B cell (primary cell): ENCODE data around the gene G6PC3. TPM values are rescaled to one million over a fixed set of nuclear protein-coding genes. Genes with fewer than 3 reads are reported as not detected.

Experiments used
- ATAC-seq: fragments of 200-7000 bp; cut with Tn5 transposase; one replicate; pipeline ENCODE4 v1.10.0; 2021; ENCODE audit warnings: low read depth, mild to moderate bottlenecking, moderate number of reproducible peaks, moderate library complexity
- CTCF ChIA-PET: fragments of 350-600 bp; sonication (Branson Sonifier 250); formaldehyde crosslinking; loops from one replicate; lab custom pipeline; 2021; ENCODE audit warnings: antibody characterized with exemption, inconsistent platforms; lab: Charles Lee
- POLR2A ChIA-PET: fragments of 350-600 bp; sonication (Branson Sonifier 250); formaldehyde crosslinking; loops from one replicate; lab custom pipeline; 2021; ENCODE audit warnings: antibody characterized with exemption; lab: Charles Lee
- DNase-seq: peaks from one replicate; pipeline ENCODE4 v3.0.0; 2013
- H2AFZ ChIP-seq: 2 replicates; pipeline ENCODE4 v1.6.1; 2012; ENCODE audit warnings: mild to moderate bottlenecking, low read depth, low read length; ENCODE audit not compliant: insufficient read depth, poor library complexity, severe bottlenecking
- H3K27ac ChIP-seq, 2 donors: 1 replicate in 1 of 2; 2 replicates in 1 of 2; pipeline ENCODE4 v1.5.1; 2012 to 2013; ENCODE audit warnings: low read length in 2 of 2, mild to moderate bottlenecking in 2 of 2, moderate library complexity in 1 of 2
- H3K27me3 ChIP-seq, 4 experiments: fragments of 200-600 bp in 1 of 4; sonication (generic) in 1 of 4; replicated peaks in 1 of 4; 1 replicate in 2 of 4; 2 replicates in 2 of 4; pipeline versions ENCODE4 v1.6.1 to v1.7.0; 2013 to 2016; ENCODE audit warnings: low read length in 3 of 4, mild to moderate bottlenecking in 2 of 4, mixed read lengths in 1 of 4, moderate library complexity in 1 of 4; ENCODE audit not compliant: insufficient read depth in 4 of 4, control insufficient read depth in 3 of 4; ENCODE audit errors: control extremely low read depth in 1 of 4
- H3K36me3 ChIP-seq, 2 experiments: replicated peaks in 1 of 2; 1 replicate in 1 of 2; 2 replicates in 1 of 2; pipeline versions ENCODE4 v1.6.1 to v1.7.1; 2013; ENCODE audit warnings: low read length in 1 of 2; ENCODE audit not compliant: insufficient read depth in 2 of 2, control insufficient read depth in 1 of 2; ENCODE audit errors: control extremely low read depth in 1 of 2, extremely low read depth in 1 of 2
- H3K4me1 ChIP-seq, 2 donors: fragments of 200-600 bp in 1 of 2; sonication (generic) in 1 of 2; 1 replicate in 1 of 2; 2 replicates in 1 of 2; pipeline versions ENCODE4 v1.5.1 to v1.6.1; 2013 to 2017; ENCODE audit warnings: low read length in 2 of 2; ENCODE audit not compliant: control insufficient read depth in 2 of 2, insufficient read depth in 2 of 2
- H3K4me2 ChIP-seq: replicated peaks from 2 replicates; pipeline ENCODE3; 2012; ENCODE audit warnings: mild to moderate bottlenecking, low read depth, low read length; ENCODE audit not compliant: poor library complexity, severe bottlenecking
- H3K4me3 ChIP-seq, 5 experiments: fragments of 200-600 bp in 1 of 5; sonication (generic) in 1 of 5; 1 replicate in 3 of 5; 2 replicates in 2 of 5; pipeline versions ENCODE4 v1.5.1 to v1.7.0; 2011 to 2016; ENCODE audit warnings: low read length in 4 of 5, mild to moderate bottlenecking in 4 of 5, low read depth in 2 of 5, control low read depth in 1 of 5, moderate library complexity in 1 of 5; ENCODE audit not compliant: insufficient read depth in 1 of 5; ENCODE audit errors: control extremely low read depth in 1 of 5, extremely low read depth in 1 of 5
- H3K79me2 ChIP-seq: fragments of 200-600 bp; sonication (generic); one replicate; pipeline ENCODE4 v1.6.0; 2016; ENCODE audit warnings: low read length; ENCODE audit not compliant: control insufficient read depth, insufficient read depth
- H3K9ac ChIP-seq: fragments of 200-600 bp; sonication (generic); 2 replicates; pipeline ENCODE4 v1.6.1; 2017; ENCODE audit warnings: mild to moderate bottlenecking, low read length, moderate library complexity
- H3K9me3 ChIP-seq, 3 donors: one replicate each; pipeline versions ENCODE4 v1.6.1 to v1.7.1; 2013; ENCODE audit warnings: low read length in 2 of 3; ENCODE audit not compliant: control insufficient read depth in 2 of 3, insufficient read depth in 1 of 3; ENCODE audit errors: control extremely low read depth in 1 of 3
- H4K20me1 ChIP-seq: 2 replicates; pipeline ENCODE4 v1.6.0; 2012; ENCODE audit warnings: mild to moderate bottlenecking, low read length; ENCODE audit not compliant: insufficient read depth, control insufficient read depth, poor library complexity, severe bottlenecking
- H3K27ac Mint-ChIP-seq: one replicate; pipeline ENCODE4 v1.8.0; 2021; ENCODE audit warnings: mixed read lengths
- H3K27me3 Mint-ChIP-seq: one replicate; pipeline ENCODE4 v1.8.0; 2021; ENCODE audit warnings: mixed read lengths
- H3K4me1 Mint-ChIP-seq: one replicate; pipeline ENCODE4 v1.8.0; 2021; ENCODE audit warnings: mixed read lengths
- H3K4me3 Mint-ChIP-seq: one replicate; pipeline ENCODE4 v1.8.0; 2021; ENCODE audit warnings: mixed read lengths
- H3K9me3 Mint-ChIP-seq: one replicate; pipeline ENCODE4 v1.8.0; 2022; ENCODE audit warnings: mixed read lengths; ENCODE audit not compliant: insufficient read depth
- EZH2 ChIP-seq: IDR thresholded peaks from 2 replicates; pipeline ENCODE4 v1.6.1; 2012; ENCODE audit warnings: borderline replicate concordance, low read depth, mild to moderate bottlenecking, moderate library complexity, low read length; ENCODE audit not compliant: insufficient read depth, poor library complexity, severe bottlenecking
- WGBS: methylation state at CpG from one replicate; pipeline ENCODE4 v1.1.5; 2013; ENCODE audit warnings: missing lambda C conversion rate; ENCODE audit not compliant: insufficient coverage; 5-methylcytosine and 5-hydroxymethylcytosine counted together
- intact Hi-C: fragments of 100-400 bp; cut with micrococcal nuclease; formaldehyde crosslinking; loops from one replicate; pipeline ENCODE4 v1.10.0; 2022
- polyA plus RNA-seq: library from polyadenylated mRNA; depleted of rRNA; stranded (reverse); fragments of >200 nt; gene quantifications from 2 replicates; pipeline ENCODE4 v1.2.3, GENCODE V29; 2012
- total RNA-seq, 2 donors: library from RNA; stranded (reverse); fragments of 120-200 nt in 1 of 2; gene quantifications; 1 replicate in 1 of 2; 2 replicates in 1 of 2; pipeline versions ENCODE4 v1.2.3 to v1.2.4, GENCODE V29; 2013 to 2022
- TF ChIP-seq, protein P1 (sequence below): fragments of 200-600 bp; IDR thresholded peaks from one replicate; pipeline ENCODE4 v1.8.0; 2022; ENCODE audit warnings: antibody characterized with exemption, mild to moderate bottlenecking

Gene G6PC3
- total and polyA plus RNA-seq, 2 donors (not counting 1 experiment from before 2014, with no cell fraction given), result 24.3 to 28.5 TPM

DNA sequence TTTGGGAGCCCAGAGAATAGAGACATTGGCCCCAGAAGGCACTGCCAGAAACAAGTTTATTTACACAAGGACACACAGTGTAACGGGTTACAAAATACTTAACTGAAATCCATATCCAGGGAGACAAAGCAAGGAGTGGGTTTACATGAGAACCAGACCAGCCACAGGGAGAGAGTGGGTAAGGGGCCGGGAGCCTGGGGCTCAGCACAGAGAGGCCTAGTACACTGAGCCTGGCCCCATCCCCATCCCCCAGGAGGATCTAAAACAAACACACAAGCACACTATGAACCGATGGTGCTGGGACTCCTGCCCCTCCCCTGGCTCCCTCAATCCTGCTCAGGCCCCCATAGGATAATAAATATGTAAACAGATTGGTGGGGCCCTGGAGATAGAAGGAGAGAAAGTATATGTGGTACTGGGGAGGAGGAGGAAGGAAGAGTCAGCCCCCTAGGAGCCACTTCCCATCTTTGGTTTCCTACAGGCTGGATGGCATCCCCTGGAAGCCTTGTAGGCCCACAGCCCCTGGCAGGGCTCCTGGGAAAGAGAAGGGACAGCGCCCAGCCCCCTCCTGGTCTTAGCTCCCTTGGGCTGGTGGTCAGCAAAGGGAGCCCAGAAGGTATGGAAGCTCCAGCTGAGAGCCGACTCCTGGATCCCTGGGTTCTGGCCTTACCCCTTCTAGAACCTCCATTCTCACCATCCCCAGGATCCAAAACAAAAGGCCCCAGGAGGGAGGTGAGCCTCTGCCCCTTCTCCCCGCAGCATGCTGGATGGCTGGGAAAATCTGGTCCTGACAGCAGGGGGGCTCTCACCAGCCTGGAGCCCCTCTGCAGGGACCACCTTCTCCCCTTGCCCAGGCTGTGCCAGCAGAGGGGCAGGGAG lies 6.4 kb downstream of the G6PC3 start:
- Histone ChIP-seq H3K4me2 (no peak overlapping the region), H3K9ac (no peak overlapping the region), H4K20me1 (no peaks in the 10 kb centered on the region), H3K27me3 (no peaks in the 10 kb centered on the region), H3K4me1 (peaks cover 1 to 2% of the 10 kb centered on the region in 2 donors), H3K79me2 (no peaks in the 10 kb centered on the region), H3K36me3 (peaks cover under 1 to 63% of the 10 kb centered on the region in 2 experiments), H3K4me3 (no peak overlapping the region), H2AFZ (no peak overlapping the region), H3K9me3 (no peaks in the 10 kb centered on the region), H3K27ac (no peak overlapping the region)
- Mint-ChIP-seq H3K9me3 (no peaks in the 10 kb centered on the region), H3K27me3 (no peaks in the 10 kb centered on the region), H3K27ac (peak overlapping the region; percentile 57), H3K4me3 (no peak overlapping the region), H3K4me1 (peaks cover 2% of the 10 kb centered on the region)
- 100% methylated on average over 1 of the region's 6 CpGs for WGBS
- CTCF ChIA-PET, result no interaction called here
- ATAC-seq (no peak), DNase-seq (no peak)
- POLR2A ChIA-PET, result no interaction called here
- intact Hi-C loops, result no loop called here
- TF ChIP-seq, protein P1, sequence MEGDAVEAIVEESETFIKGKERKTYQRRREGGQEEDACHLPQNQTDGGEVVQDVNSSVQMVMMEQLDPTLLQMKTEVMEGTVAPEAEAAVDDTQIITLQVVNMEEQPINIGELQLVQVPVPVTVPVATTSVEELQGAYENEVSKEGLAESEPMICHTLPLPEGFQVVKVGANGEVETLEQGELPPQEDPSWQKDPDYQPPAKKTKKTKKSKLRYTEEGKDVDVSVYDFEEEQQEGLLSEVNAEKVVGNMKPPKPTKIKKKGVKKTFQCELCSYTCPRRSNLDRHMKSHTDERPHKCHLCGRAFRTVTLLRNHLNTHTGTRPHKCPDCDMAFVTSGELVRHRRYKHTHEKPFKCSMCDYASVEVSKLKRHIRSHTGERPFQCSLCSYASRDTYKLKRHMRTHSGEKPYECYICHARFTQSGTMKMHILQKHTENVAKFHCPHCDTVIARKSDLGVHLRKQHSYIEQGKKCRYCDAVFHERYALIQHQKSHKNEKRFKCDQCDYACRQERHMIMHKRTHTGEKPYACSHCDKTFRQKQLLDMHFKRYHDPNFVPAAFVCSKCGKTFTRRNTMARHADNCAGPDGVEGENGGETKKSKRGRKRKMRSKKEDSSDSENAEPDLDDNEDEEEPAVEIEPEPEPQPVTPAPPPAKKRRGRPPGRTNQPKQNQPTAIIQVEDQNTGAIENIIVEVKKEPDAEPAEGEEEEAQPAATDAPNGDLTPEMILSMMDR, result no peak
- no peak for TF ChIP-seq EZH2

DNA sequence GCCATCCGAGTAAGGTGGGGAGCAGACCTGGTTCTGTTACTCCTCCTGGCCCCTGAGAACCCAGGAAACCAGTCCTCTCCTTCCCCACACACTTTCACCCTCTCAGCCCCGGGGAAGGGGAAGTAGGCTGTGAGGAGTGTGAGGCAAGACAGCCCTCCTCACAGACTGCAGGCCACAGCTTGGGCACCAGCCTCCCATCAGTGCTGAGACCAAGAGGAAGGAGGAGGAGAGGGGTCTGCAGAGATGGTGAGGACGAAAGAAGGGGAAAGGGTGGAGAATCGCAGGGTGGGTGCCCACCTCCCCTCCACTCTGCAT lies 7.0 kb downstream of the G6PC3 start:
- no CpG with 5 or more reads among the region's 4 CpGs for WGBS
- Mint-ChIP-seq H3K4me3 (no peak overlapping the region), H3K9me3 (no peaks in the 10 kb centered on the region), H3K27ac (no peak overlapping the region), H3K27me3 (no peaks in the 10 kb centered on the region), H3K4me1 (no peaks in the 10 kb centered on the region)
- no peaks in the 10 kb centered on the region for H3K4me1 ChIP-seq
- ChIA-PET POLR2A (no interaction called here), CTCF (no interaction called here)
- no peaks in the 10 kb centered on the region for H3K79me2 ChIP-seq
- H3K4me3 ChIP-seq, result no peak overlapping the region
- TF ChIP-seq EZH2, result no peak
- TF ChIP-seq, protein P1, result no peak
- no peak overlapping the region for H3K4me2 ChIP-seq
- H3K27ac ChIP-seq, result no peak overlapping the region
- ATAC-seq (no peak), DNase-seq (no peak)
- H3K9ac ChIP-seq, result no peak overlapping the region
- H3K9me3 ChIP-seq, result no peaks in the 10 kb centered on the region
- no peaks in the 10 kb centered on the region for H3K27me3 ChIP-seq
- intact Hi-C loops, result no loop called here
- H4K20me1 ChIP-seq, result no peaks in the 10 kb centered on the region
- peaks cover 1 to 69% of the 10 kb centered on the region in 2 experiments for H3K36me3 ChIP-seq
- H2AFZ ChIP-seq, result no peak overlapping the region
